Neural cell (in vitro differentiated cells): Measurements from ENCODE around the gene PER2. TPM values are rescaled to one million over a fixed set of nuclear protein-coding genes. Genes with fewer than 3 reads are reported as not detected.

Experiments
- H2AFZ ChIP-seq: fragments of 200-600, 300-800 bp; sonication (generic), shearing (Covaris generic); 2 replicates; pipeline ENCODE4 v1.6.0; 2014; ENCODE audit warnings: low read depth, mild to moderate bottlenecking, antibody characterized with exemption, low read length, moderate library complexity
- H3F3A ChIP-seq: fragments of 200-600 bp; shearing (Covaris generic); 2 replicates; pipeline ENCODE4 v1.6.1; 2016; ENCODE audit warnings: mild to moderate bottlenecking, moderate library complexity, mixed read lengths, antibody characterized with exemption, low read length; ENCODE audit not compliant: insufficient read depth, poor library complexity, severe bottlenecking
- H3K27ac ChIP-seq: fragments of 200-600, 300-800 bp; sonication (generic), shearing (Covaris generic); 2 replicates; pipeline ENCODE4 v1.5.1; 2014; ENCODE audit warnings: mild to moderate bottlenecking, low read length, moderate library complexity
- H3K27me3 ChIP-seq: fragments of 300-800, 200-600 bp; sonication (generic), shearing (Covaris generic); 2 replicates; pipeline ENCODE4 v1.6.0; 2014; ENCODE audit warnings: mild to moderate bottlenecking, low read depth, low read length, moderate library complexity; ENCODE audit not compliant: insufficient read depth
- H3K36me3 ChIP-seq: fragments of 300-800, 200-600 bp; sonication (generic), shearing (Covaris generic); 2 replicates; pipeline ENCODE4 v1.5.1; 2014; ENCODE audit warnings: mild to moderate bottlenecking, antibody characterized with exemption, low read length, moderate library complexity; ENCODE audit not compliant: insufficient read depth
- H3K4me2 ChIP-seq: fragments of 300-800, 200-600 bp; sonication (generic), shearing (Covaris generic); 2 replicates; pipeline ENCODE4 v1.6.0; 2014; ENCODE audit warnings: mild to moderate bottlenecking, low read length
- H3K4me3 ChIP-seq: fragments of 300-800, 200-600 bp; sonication (generic), shearing (Covaris generic); 2 replicates; pipeline ENCODE4 v1.5.1; 2014; ENCODE audit warnings: mild to moderate bottlenecking, low read length, moderate library complexity
- H3K79me2 ChIP-seq: fragments of 200-600 bp; shearing (Covaris generic); replicated peaks from 2 replicates; pipeline ENCODE4 v1.6.0; 2014; ENCODE audit warnings: mild to moderate bottlenecking, low read length, moderate library complexity; ENCODE audit not compliant: insufficient read depth
- H3K9ac ChIP-seq: fragments of 300-800, 200-600 bp; sonication (generic), shearing (Covaris generic); 2 replicates; pipeline ENCODE4 v1.6.1; 2016; ENCODE audit warnings: mild to moderate bottlenecking, low read length, mixed read lengths
- H3K9me2 ChIP-seq: fragments of 200-600 bp; shearing (Covaris generic); 2 replicates; pipeline ENCODE4 v1.6.1; 2016; ENCODE audit warnings: mild to moderate bottlenecking, low read length, mixed read lengths; ENCODE audit not compliant: insufficient read depth
- H3K9me3 ChIP-seq: fragments of 200-600, 300-800 bp; sonication (generic), shearing (Covaris generic); 2 replicates; pipeline ENCODE4 v1.6.1; 2016; ENCODE audit warnings: mild to moderate bottlenecking, mixed run types, low read length, moderate library complexity, mixed read lengths
- H4K20me1 ChIP-seq: fragments of 200-600 bp; shearing (Covaris generic); 2 replicates; pipeline ENCODE4 v1.6.1; 2016; ENCODE audit warnings: mild to moderate bottlenecking, mixed run types; ENCODE audit not compliant: insufficient read depth
- CTCF ChIP-seq: fragments of 450-650 bp; IDR thresholded peaks from 2 replicates; pipeline ENCODE4 v1.5.1; 2014; ENCODE audit warnings: antibody characterized with exemption, mild to moderate bottlenecking, moderate library complexity; ENCODE audit not compliant: poor library complexity, severe bottlenecking
- EP300 ChIP-seq: fragments of 450-650 bp; conservative IDR thresholded peaks from 2 replicates; pipeline ENCODE4 v1.6.1; 2014; ENCODE audit warnings: antibody characterized with exemption, mild to moderate bottlenecking, moderate library complexity; ENCODE audit not compliant: poor library complexity, severe bottlenecking
- EZH2 ChIP-seq: fragments of 200-600, 300-800 bp; shearing (Covaris generic), sonication (generic); IDR thresholded peaks from 2 replicates; pipeline ENCODE4 v1.6.1; 2014; ENCODE audit warnings: antibody characterized with exemption, low read length, borderline replicate concordance, mild to moderate bottlenecking; ENCODE audit not compliant: insufficient read depth, poor library complexity, severe bottlenecking
- MXI1 ChIP-seq: fragments of 450-650 bp; conservative IDR thresholded peaks from 2 replicates; pipeline ENCODE4 v1.6.1; 2014; ENCODE audit warnings: antibody characterized with exemption, mild to moderate bottlenecking; ENCODE audit not compliant: poor library complexity, severe bottlenecking
- POLR2AphosphoS5 ChIP-seq: IDR thresholded peaks from 2 replicates; pipeline ENCODE4 v1.6.1; 2012
- RAD21 ChIP-seq: fragments of 450-650 bp; conservative IDR thresholded peaks from 2 replicates; pipeline ENCODE4 v1.6.1; 2014; ENCODE audit warnings: antibody characterized with exemption, mild to moderate bottlenecking, moderate library complexity
- REST ChIP-seq: IDR thresholded peaks from 2 replicates; pipeline ENCODE4 v1.6.1; 2012; ENCODE audit warnings: borderline replicate concordance
- SMC3 ChIP-seq: fragments of 450-650 bp; conservative IDR thresholded peaks from 2 replicates; pipeline ENCODE4 v1.6.1; 2014; ENCODE audit warnings: antibody characterized with exemption, mild to moderate bottlenecking, moderate library complexity; ENCODE audit not compliant: poor library complexity
- TAF1 ChIP-seq: IDR thresholded peaks from 2 replicates; pipeline ENCODE4 v1.6.1; 2012; ENCODE audit warnings: low read depth
- polyA plus RNA-seq: library from polyadenylated mRNA; depleted of rRNA; stranded (reverse); fragments of >200 nt; gene quantifications from 2 replicates; pipeline ENCODE4 v1.2.3, GENCODE V29; 2014

Gene PER2
- polyA plus RNA-seq, 1 donor from 2014 or later: 3.2 TPM

- no peak overlapping the region for H3K4me3 ChIP-seq
- H3K9me3 ChIP-seq: no peaks in the 10 kb centered on the region
- no peaks in the 10 kb centered on the region for H3K36me3 ChIP-seq
- H3K27ac ChIP-seq: no peak overlapping the region
- no peaks in the 10 kb centered on the region for H3K9me2 ChIP-seq
- no peak for TF ChIP-seq POLR2AphosphoS5
- H4K20me1 ChIP-seq: no peaks in the 10 kb centered on the region
- no peaks in the 10 kb centered on the region for H3K27me3 ChIP-seq
- H3F3A ChIP-seq: no peaks in the 10 kb centered on the region
- no peaks in the 10 kb centered on the region for H3K79me2 ChIP-seq
- no peak overlapping the region for H3K9ac ChIP-seq
- H2AFZ ChIP-seq: no peak overlapping the region
- H3K4me2 ChIP-seq: no peak overlapping the region
These were observed 63.9 kb downstream of the PER2 start for GRCh38 chr2:238224356-238225035.

DNA sequence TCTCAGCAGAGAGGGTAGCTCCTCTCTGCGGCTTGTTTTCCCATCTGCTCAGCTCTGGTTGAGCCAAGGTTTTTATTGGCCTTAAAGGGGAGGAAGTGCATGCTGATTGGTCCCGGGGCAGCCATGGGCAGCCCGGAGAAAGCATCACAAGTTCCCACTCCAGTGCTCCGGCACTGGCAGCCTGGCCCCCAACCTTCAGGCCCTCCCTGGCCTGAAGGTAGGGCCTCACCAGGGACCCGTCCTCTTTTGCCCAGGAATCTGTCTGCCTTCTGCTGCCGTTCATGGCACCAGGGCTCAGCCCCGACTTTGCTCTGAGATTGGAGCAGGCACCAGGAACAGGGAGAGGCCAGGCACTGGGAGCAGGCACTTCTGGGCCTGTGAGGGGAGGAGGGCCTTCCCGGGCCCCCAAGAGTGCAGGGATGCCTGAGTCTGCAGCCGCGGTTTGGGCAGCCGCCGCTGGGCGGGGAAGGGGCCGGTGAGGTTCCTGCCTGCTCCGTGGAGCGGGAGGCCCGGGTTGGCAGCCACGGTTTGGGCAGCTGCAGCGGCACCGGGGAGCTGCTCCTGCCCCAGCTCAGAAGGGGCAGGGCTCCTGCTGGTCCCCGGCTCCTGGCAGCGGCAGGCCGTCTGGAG, 67.4 kb downstream of the PER2 start:
- no peaks in the 10 kb centered on the region for H3K9me3 ChIP-seq
- H3K9me2 ChIP-seq: no peaks in the 10 kb centered on the region
- H3K4me3 ChIP-seq: no peak overlapping the region
- no peaks in the 10 kb centered on the region for H3K27me3 ChIP-seq
- no peak overlapping the region for H2AFZ ChIP-seq
- H3K27ac ChIP-seq: no peak overlapping the region
- H3K79me2 ChIP-seq: no peaks in the 10 kb centered on the region
- H3F3A ChIP-seq: no peaks in the 10 kb centered on the region
- no peak overlapping the region for H3K9ac ChIP-seq
- no peaks in the 10 kb centered on the region for H3K36me3 ChIP-seq
- H3K4me2 ChIP-seq: no peak overlapping the region
- no peaks in the 10 kb centered on the region for H4K20me1 ChIP-seq
- TF ChIP-seq EP300 (no peak), CTCF (no peak), REST (no peak), EZH2 (no peak), TAF1 (no peak), MXI1 (no peak), RAD21 (no peak), SMC3 (no peak), POLR2AphosphoS5 (no peak)
